Pulmonary artery endothelial cell (primary cell): Measurements from ENCODE around the gene TUBG1. TPM values are rescaled to one million over a fixed set of nuclear protein-coding genes. Genes with fewer than 3 reads are reported as not detected.

ENCODE experiments used
- total RNA-seq: library from RNA; depleted of rRNA; stranded (reverse); fragments of >200 nt; gene quantifications from 2 replicates; pipeline ENCODE4 v1.2.3, GENCODE V29; 2014

Gene TUBG1
- total RNA-seq, 1 donor from 2014 or later, result 24.3 TPM

Other genes with a start within 250 kb of the TUBG1 start
- gene STAT3, start 221.2 kb upstream of the TUBG1 start, total RNA-seq, result 99.0 and 132 TPM in 2 replicates
- gene CAVIN1, start 186.4 kb upstream of the TUBG1 start, total RNA-seq, result 817 and 880 TPM in 2 replicates
- 20.8 and 21.9 TPM in 2 replicates for gene ATP6V0A1, start 150.8 kb upstream of the TUBG1 start, total RNA-seq
- gene NAGLU, start 73.4 kb upstream of the TUBG1 start, total RNA-seq, result 23.2 and 30.3 TPM in 2 replicates
- gene HSD17B1, start 56.8 kb upstream of the TUBG1 start, total RNA-seq, result 0.18 and 0.79 TPM in 2 replicates
- gene COASY, start 47.5 kb upstream of the TUBG1 start, total RNA-seq, result 13.8 and 14.5 TPM in 2 replicates
- 33.2 and 44.8 TPM in 2 replicates for gene MLX, start 42.6 kb upstream of the TUBG1 start, total RNA-seq
- gene PSMC3IP, start 32.0 kb upstream of the TUBG1 start, total RNA-seq, result 7.6 and 9.2 TPM in 2 replicates
- gene RETREG3, start 309 bp upstream of the TUBG1 start, total RNA-seq, result 52.4 and 54.0 TPM in 2 replicates
- gene TUBG2, start 49.6 kb downstream of the TUBG1 start, total RNA-seq, result 3.6 and 4.4 TPM in 2 replicates
- gene PLEKHH3, start 67.3 kb downstream of the TUBG1 start, total RNA-seq, result 6.3 and 8.5 TPM in 2 replicates
- 1.9 and 2.2 TPM in 2 replicates for gene CCR10, start 72.2 kb downstream of the TUBG1 start, total RNA-seq
- gene CNTNAP1, start 72.8 kb downstream of the TUBG1 start, total RNA-seq, result 30.9 and 35.4 TPM in 2 replicates
- gene EZH1, start 135.4 kb downstream of the TUBG1 start, total RNA-seq, result 7.5 and 13.4 TPM in 2 replicates
- gene RAMP2, start 151.5 kb downstream of the TUBG1 start, total RNA-seq, result 2.1 and 5.4 TPM in 2 replicates
- 39.0 and 55.6 TPM in 2 replicates for gene VPS25, start 163.8 kb downstream of the TUBG1 start, total RNA-seq
- gene WNK4, start 170.9 kb downstream of the TUBG1 start, total RNA-seq, result 0.33 and 2.6 TPM in 2 replicates
- 71.8 and 73.5 TPM in 2 replicates for gene COA3, start 189.0 kb downstream of the TUBG1 start, total RNA-seq
- gene CNTD1, start 189.2 kb downstream of the TUBG1 start, total RNA-seq, result 0.04 TPM in 1 of 2 replicates, not detected in the other
- 172 and 180 TPM in 2 replicates for gene BECN1, start 214.6 kb downstream of the TUBG1 start, total RNA-seq
- gene PSME3, start 223.7 kb downstream of the TUBG1 start, total RNA-seq, result 89.3 and 111 TPM in 2 replicates
- 0.26 and 0.49 TPM in 2 replicates for gene AOC2, start 234.9 kb downstream of the TUBG1 start, total RNA-seq
- gene AOC3, start 241.5 kb downstream of the TUBG1 start, total RNA-seq, result 0.04 TPM in 1 of 2 replicates, not detected in the other